HG02759 (cell line): ENCODE results near the gene SLC51B.
"Not testable (repeated sequence)": the region's sequence is repeated elsewhere in the genome, so short reads cannot be mapped to it uniquely, and the experiment has no call there.

Source experiments
- ATAC-seq: cut with Tn5 transposase; IDR thresholded peaks from one replicate; pipeline ENCODE4 v1.9.1; 2021; ENCODE audit warnings: mild to moderate bottlenecking, moderate library complexity; ENCODE audit not compliant: unreplicated experiment

The SLC51B gene

GRCh38 chr15:65096481-65097385 lies 51.5 kb downstream of the SLC51B start:
- no peak for ATAC-seq

- no peak for ATAC-seq
These were observed 52.6 kb downstream of the SLC51B start for GRCh38 chr15:65097651-65098263.

GRCh38 chr15:65099336-65099735 lies 54.1 kb downstream of the SLC51B start:
- ATAC-seq = no peak

- ATAC-seq = not testable (repeated sequence)
These were observed 54.6 kb downstream of the SLC51B start for GRCh38 chr15:65099801-65100200.

GRCh38 chr15:65100442-65100841 lies 55.3 kb downstream of the SLC51B start:
- no peak for ATAC-seq

- ATAC-seq = no peak
These were observed 56.3 kb downstream of the SLC51B start for GRCh38 chr15:65101411-65101890.

- no peak for ATAC-seq
These were observed 56.9 kb downstream of the SLC51B start for GRCh38 chr15:65101891-65102708.

GRCh38 chr15:65102912-65103311 lies 57.7 kb downstream of the SLC51B start:
- no peak for ATAC-seq
